IMR-90 (cell line): Measurements from ENCODE around the gene PSMA7.

Source experiments
- BHLHE40 ChIP-seq: fragments of 150-350 bp; IDR thresholded peaks from 2 replicates; pipeline ENCODE4 v1.6.1; 2016; ENCODE audit warnings: mild to moderate bottlenecking, low read depth, low read length
- CEBPB ChIP-seq: IDR thresholded peaks from 2 replicates; pipeline ENCODE4 v1.6.1; 2012; ENCODE audit warnings: low read depth, low read length, improper control_type of control experiment
- CHD1 ChIP-seq: IDR thresholded peaks from 2 replicates; pipeline ENCODE4 v1.6.1; 2012; ENCODE audit warnings: low read depth, low read length, improper control_type of control experiment
- FOS ChIP-seq: fragments of 150-350 bp; IDR thresholded peaks from 2 replicates; pipeline ENCODE4 v1.6.1; 2016; ENCODE audit warnings: low read depth, low read length
- MAFK ChIP-seq: IDR thresholded peaks from 2 replicates; pipeline ENCODE4 v1.6.1; 2012; ENCODE audit warnings: low read depth, low read length, improper control_type of control experiment
- MXI1 ChIP-seq: IDR thresholded peaks from 2 replicates; pipeline ENCODE4 v1.6.1; 2012; ENCODE audit warnings: low read depth, mild to moderate bottlenecking, low read length, moderate library complexity, borderline replicate concordance
- POLR2A ChIP-seq: IDR thresholded peaks from 2 replicates; pipeline ENCODE4 v1.6.1; 2012; ENCODE audit warnings: mild to moderate bottlenecking, low read depth, low read length
- RAD21 ChIP-seq: IDR thresholded peaks from 2 replicates; pipeline ENCODE4 v1.6.1; 2012; ENCODE audit warnings: low read length, improper control_type of control experiment
- TF ChIP-seq, protein P1 (sequence below): conservative IDR thresholded peaks from 2 replicates; pipeline ENCODE4 v1.5.1; 2012; ENCODE audit warnings: mild to moderate bottlenecking, low read depth, low read length, improper control_type of control experiment
- TF ChIP-seq, protein P2 (sequence below): fragments of 150-350 bp; IDR thresholded peaks from 2 replicates; pipeline ENCODE4 v1.6.1; 2016; ENCODE audit warnings: low read depth, mild to moderate bottlenecking, low read length, moderate library complexity, borderline replicate concordance

DNA sequence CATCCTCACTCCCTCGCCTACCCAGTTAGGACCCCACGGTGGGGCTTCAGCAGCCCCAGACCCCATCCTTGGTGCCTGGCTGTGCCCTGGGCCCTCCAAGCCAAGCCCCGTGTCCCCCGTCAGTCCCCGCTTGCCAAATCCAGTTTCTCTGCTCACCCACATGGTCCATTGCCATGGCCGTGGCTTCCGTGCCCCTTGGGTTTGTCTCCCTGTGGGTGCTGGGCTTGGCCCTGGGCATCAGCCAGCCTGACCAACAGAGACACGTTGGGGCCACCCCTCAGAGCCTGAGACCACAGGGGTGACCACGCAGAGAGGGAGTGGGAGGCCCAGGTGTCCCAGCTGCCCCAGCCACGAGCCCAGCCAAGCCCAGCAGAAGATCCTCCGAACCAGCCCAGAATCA is 8.0 kb upstream of the PSMA7 start:
- TF ChIP-seq POLR2A (no peak), RAD21 (no peak), MXI1 (no peak), FOS (no peak), CEBPB (no peak), MAFK (no peak), CHD1 (no peak), BHLHE40 (no peak)
- TF ChIP-seq, protein P1, sequence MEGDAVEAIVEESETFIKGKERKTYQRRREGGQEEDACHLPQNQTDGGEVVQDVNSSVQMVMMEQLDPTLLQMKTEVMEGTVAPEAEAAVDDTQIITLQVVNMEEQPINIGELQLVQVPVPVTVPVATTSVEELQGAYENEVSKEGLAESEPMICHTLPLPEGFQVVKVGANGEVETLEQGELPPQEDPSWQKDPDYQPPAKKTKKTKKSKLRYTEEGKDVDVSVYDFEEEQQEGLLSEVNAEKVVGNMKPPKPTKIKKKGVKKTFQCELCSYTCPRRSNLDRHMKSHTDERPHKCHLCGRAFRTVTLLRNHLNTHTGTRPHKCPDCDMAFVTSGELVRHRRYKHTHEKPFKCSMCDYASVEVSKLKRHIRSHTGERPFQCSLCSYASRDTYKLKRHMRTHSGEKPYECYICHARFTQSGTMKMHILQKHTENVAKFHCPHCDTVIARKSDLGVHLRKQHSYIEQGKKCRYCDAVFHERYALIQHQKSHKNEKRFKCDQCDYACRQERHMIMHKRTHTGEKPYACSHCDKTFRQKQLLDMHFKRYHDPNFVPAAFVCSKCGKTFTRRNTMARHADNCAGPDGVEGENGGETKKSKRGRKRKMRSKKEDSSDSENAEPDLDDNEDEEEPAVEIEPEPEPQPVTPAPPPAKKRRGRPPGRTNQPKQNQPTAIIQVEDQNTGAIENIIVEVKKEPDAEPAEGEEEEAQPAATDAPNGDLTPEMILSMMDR, result no peak
- TF ChIP-seq, protein P2, sequence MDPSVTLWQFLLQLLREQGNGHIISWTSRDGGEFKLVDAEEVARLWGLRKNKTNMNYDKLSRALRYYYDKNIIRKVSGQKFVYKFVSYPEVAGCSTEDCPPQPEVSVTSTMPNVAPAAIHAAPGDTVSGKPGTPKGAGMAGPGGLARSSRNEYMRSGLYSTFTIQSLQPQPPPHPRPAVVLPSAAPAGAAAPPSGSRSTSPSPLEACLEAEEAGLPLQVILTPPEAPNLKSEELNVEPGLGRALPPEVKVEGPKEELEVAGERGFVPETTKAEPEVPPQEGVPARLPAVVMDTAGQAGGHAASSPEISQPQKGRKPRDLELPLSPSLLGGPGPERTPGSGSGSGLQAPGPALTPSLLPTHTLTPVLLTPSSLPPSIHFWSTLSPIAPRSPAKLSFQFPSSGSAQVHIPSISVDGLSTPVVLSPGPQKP, result no peak
